ENCODE measurements around the gene IQSEC3.
A peak's percentile ranks its signal among the peaks of the same experiment; 100 is the strongest.
"Not testable (repeated sequence)": the region's sequence is repeated elsewhere in the genome, so short reads cannot be mapped to it uniquely, and the experiment has no call there.

The IQSEC3 gene

DNA sequence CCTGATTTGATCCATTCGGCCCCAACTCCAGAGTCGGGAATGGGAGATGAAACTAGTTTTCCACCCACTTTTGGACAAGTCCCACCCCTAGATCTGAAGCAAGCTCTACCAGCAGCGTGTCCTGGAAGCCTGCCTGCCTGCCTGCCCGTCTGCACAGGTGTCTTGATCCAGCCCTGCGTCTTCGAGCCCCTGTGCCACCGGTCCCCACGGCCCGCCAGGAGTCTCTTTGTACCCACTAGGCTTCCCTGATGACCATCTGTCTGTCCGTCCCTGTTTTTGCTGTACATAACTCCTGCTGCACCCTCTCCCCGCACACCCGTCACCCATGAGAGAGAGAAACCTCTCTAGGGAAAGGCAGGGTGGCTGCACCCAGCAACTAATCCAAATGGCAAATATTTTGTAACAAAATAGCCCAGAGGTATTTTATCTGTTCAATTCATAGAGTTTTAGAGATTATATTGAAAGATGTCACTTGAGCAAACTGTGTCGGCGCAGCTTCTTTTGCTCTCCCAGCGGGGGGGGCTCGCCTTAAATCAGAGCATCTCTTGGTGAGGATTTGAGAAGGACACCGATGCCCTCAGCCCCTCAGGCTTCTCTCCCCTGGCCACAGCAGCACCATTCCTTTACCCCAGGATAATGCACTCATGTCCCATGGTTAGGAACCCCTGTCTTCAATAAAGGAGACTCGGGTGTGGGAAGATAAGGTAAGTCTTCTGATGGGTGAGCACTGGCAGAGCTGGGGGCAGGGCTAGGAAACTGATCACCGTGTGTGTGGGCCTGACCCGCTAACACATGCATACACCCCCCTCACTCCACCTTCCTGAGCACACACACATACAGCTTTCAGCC is 111.6 kb downstream of the IQSEC3 start:
- H3K36me3 Mint-ChIP-seq, result no peaks in the 10 kb centered on the region
- H3K9me3 Mint-ChIP-seq, result no peaks in the 10 kb centered on the region
- peaks cover 4% of the 10 kb centered on the region for H3K27me3 Mint-ChIP-seq
- H3K4me3 Mint-ChIP-seq, result no peak overlapping the region
- H3K4me1 Mint-ChIP-seq, result no peaks in the 10 kb centered on the region
- H3K27ac Mint-ChIP-seq, result no peak overlapping the region

DNA sequence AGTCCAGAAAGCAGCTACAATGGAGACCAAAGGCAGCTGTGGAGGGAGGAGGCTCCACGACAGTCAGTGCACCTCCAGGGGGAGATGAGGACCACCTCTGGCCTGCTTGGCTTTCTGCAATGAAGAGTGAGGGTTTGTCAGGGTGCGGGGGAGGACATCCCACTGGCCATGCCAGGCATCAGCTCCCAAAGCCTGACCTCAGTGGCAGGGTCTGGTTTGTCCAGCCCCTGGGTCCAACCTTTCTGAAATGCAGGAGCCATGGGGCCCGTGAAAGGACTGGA is 112.2 kb downstream of the IQSEC3 start:
- H3K4me1 Mint-ChIP-seq, result no peaks in the 10 kb centered on the region
- H3K9me3 Mint-ChIP-seq, result no peaks in the 10 kb centered on the region
- H3K27ac Mint-ChIP-seq, result no peak overlapping the region
- no peak overlapping the region for H3K4me3 Mint-ChIP-seq
- peaks cover 4% of the 10 kb centered on the region for H3K27me3 Mint-ChIP-seq
- no peaks in the 10 kb centered on the region for H3K36me3 Mint-ChIP-seq

DNA sequence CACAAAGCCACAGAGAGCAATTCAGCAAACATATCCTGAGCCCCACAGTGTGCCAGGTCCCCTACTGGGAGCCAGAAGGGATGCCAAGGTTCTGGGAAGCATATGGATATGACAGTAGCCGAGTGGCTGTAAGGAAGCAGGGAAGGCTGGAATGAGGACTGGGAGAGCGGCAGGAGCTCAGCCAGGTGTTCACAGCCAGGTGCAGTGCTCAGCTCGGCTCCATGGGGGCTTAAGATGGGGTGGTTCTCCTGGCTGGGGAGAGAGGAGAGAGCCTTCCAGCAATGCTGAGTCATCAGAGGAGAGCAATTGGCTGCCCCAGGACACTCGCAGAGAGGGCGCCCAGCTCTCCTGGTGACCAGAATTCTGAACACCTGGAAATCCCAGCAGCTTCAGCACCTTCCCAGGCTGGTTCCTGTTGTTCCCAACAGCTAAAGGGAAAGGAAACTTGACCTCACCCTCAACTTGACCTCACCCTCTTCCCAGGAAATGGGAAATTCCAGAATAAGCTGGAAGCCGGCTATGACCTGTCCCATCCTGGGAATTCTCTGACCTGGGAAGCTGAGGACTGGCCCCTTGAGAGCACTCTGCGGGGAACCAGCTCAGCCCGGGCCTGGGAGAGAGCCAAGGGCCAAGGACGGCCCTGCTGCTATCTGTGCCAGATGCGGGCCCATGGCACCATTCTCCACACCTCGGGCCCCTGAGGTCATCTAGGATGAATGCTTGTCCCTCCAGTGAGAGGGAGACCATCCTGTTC is 112.7 kb downstream of the IQSEC3 start:
- H3K36me3 Mint-ChIP-seq, result no peaks in the 10 kb centered on the region
- H3K4me1 Mint-ChIP-seq, result no peaks in the 10 kb centered on the region
- H3K27me3 Mint-ChIP-seq, result peaks cover 4% of the 10 kb centered on the region
- no peak overlapping the region for H3K4me3 Mint-ChIP-seq
- H3K27ac Mint-ChIP-seq, result no peak overlapping the region
- no peaks in the 10 kb centered on the region for H3K9me3 Mint-ChIP-seq

DNA sequence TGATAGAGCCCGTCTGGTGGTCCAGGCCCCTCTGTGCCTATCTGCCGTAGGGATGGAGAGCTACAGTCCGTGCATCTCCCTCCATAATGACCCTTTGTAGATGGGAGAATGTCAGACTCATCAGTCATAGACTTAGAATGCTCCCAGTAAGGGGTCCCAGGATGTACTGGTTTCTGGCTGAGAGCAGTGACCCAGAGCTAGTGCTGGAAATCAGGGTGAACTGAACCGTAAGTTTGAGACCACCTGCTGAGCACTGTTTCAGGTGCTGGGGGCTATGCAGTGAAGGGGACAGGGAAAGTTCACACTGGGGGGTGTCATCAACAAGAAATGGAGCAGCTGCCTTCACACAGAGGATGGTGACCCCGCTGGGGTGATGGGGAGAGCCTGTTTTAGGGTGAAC is 113.3 kb downstream of the IQSEC3 start:
- H3K36me3 Mint-ChIP-seq, result no peaks in the 10 kb centered on the region
- H3K4me1 Mint-ChIP-seq, result no peaks in the 10 kb centered on the region
- H3K27me3 Mint-ChIP-seq, result peaks cover 6% of the 10 kb centered on the region
- H3K27ac Mint-ChIP-seq, result no peak overlapping the region
- no peaks in the 10 kb centered on the region for H3K9me3 Mint-ChIP-seq
- H3K4me3 Mint-ChIP-seq, result no peak overlapping the region

DNA sequence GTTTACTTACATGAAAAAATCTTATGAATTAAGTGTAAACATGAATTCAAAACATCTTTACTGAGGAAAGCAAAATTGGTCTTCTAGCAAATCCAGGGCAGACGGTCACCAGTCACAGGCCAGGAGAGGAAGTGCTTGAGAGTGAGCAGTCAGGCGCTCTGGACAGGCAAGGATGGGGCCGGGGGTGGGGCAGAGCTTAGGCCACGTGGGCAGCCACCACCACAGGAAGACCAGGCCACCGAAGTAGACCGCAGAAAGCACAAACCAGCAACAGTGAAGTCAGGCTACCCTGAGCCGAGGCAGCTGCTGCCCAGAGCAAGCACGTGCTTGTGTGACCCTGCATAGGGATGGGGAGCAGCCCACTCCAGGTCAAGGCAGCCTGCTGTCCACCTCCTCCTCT is 113.9 kb downstream of the IQSEC3 start:
- H3K4me3 Mint-ChIP-seq, result no peak overlapping the region
- H3K4me1 Mint-ChIP-seq, result no peaks in the 10 kb centered on the region
- peaks cover 6% of the 10 kb centered on the region for H3K27me3 Mint-ChIP-seq
- no peaks in the 10 kb centered on the region for H3K36me3 Mint-ChIP-seq
- H3K9me3 Mint-ChIP-seq, result no peaks in the 10 kb centered on the region
- no peak overlapping the region for H3K27ac Mint-ChIP-seq

DNA sequence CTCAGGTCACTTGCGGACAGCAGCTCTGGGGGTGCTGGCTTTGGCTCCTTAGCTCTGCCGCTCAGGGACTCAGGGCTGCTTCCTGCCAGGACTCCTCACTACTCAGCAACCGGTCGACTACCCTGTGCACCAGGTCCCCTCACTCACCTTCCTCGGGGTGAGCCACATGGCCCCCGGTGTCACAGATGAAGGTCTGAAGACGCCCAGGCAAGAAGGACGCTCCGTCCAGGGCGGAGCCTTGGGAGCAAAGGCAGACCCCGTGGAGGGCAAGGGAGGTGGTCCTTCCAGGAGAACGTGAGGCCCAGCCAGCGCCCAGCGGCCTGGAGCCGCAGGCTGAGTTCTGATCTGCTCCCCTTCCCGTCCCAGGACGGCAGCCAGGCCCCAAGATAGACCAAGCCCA is 115.4 kb downstream of the IQSEC3 start:
- peaks cover 6% of the 10 kb centered on the region for H3K27me3 Mint-ChIP-seq
- no peaks in the 10 kb centered on the region for H3K4me1 Mint-ChIP-seq
- H3K27ac Mint-ChIP-seq, result no peak overlapping the region
- no peaks in the 10 kb centered on the region for H3K36me3 Mint-ChIP-seq
- H3K9me3 Mint-ChIP-seq, result no peaks in the 10 kb centered on the region
- H3K4me3 Mint-ChIP-seq, result no peak overlapping the region

DNA sequence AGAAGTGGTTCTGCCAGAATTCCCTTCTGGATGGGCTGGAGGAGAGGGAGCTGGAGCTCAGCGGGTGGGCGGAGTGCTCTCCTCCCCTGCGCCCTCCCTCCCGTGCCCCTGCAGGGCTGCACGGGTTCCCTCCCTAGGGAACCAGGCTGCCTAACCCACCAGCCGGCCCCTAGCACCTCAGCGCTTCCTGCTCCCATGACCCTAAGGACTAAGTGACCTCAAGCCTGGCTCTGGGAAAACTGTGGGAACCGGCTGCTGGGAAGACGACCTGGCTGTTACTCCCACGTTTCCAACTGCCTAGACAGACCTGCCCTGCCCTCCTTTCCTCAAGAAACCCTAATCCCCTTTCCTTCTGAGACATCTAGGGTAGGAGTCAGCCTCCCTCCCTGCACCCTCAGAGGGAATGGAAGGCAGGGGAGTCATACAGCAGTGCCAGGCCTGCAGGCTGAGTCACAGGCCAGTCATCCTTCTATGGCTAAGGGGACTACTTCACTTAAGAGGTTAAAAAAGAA is 115.9 kb downstream of the IQSEC3 start:
- no peaks in the 10 kb centered on the region for H3K4me1 Mint-ChIP-seq
- no peak overlapping the region for H3K27ac Mint-ChIP-seq
- peaks cover 6% of the 10 kb centered on the region for H3K27me3 Mint-ChIP-seq
- H3K36me3 Mint-ChIP-seq, result no peaks in the 10 kb centered on the region
- H3K9me3 Mint-ChIP-seq, result no peaks in the 10 kb centered on the region
- H3K4me3 Mint-ChIP-seq, result no peak overlapping the region

DNA sequence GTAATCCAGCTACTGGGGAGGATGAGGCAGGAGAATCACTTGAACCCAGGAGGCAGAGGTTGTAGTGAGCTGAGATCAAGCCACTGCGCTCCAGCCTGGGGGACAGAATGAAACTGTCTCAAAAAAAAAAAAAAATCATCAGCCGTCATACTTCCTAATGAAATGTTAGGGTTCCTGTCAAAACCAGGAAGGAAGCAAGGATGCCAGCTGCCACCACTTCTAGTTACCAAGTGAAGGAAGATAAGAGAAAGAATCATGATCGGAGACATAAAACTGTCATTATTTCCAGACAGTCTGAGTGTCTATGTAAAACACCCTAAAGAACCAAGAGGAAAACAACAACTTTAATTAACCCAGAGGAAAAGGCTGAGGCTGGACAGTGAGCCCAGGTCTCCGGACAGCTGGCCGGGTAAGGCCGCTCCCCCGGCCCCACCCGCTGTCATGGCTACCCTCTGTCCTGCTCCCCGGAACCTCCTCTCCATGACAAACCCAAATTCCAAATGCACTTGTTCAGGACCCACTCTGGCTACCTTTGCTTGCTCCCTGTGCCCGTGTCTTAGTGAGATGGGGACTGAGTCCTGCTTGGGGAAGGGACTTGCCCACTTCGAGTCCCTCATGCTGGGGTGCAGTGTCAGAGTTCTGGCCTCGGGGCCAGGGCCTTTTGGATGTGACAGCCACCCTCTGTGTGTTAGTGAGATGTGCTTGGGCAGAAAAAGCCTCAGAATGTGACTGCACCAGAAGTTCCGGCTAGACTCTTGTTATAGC is 118.4 kb downstream of the IQSEC3 start:
- no peak overlapping the region for H3K4me3 Mint-ChIP-seq
- H3K27ac Mint-ChIP-seq, result no peak overlapping the region
- H3K9me3 Mint-ChIP-seq, result no peaks in the 10 kb centered on the region
- no peaks in the 10 kb centered on the region for H3K36me3 Mint-ChIP-seq
- H3K27me3 Mint-ChIP-seq, result peaks cover 5% of the 10 kb centered on the region
- no peaks in the 10 kb centered on the region for H3K4me1 Mint-ChIP-seq

DNA sequence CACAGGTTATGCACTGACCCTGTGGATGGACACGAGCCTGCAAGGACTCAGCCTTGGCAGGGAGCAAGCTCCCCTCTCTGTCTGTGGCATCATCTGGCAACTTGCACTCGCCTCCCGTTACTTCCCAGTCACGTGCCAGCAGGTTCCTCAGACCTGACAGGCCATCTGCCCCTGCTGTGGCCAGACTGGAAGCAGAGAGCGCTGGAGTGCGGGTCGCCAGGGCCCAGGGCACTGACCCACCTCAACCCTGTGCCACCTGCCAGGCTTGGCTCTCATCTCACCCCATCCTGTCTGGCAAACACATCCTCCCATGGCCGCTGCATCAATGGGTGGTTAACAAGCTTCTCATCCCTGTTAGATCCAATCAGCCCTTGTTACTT is 119.0 kb downstream of the IQSEC3 start:
- peak overlapping the region; percentile 4 for H3K27ac Mint-ChIP-seq
- no peaks in the 10 kb centered on the region for H3K4me1 Mint-ChIP-seq
- H3K9me3 Mint-ChIP-seq, result no peaks in the 10 kb centered on the region
- H3K36me3 Mint-ChIP-seq, result no peaks in the 10 kb centered on the region
- no peak overlapping the region for H3K4me3 Mint-ChIP-seq
- peaks cover 9% of the 10 kb centered on the region for H3K27me3 Mint-ChIP-seq

DNA sequence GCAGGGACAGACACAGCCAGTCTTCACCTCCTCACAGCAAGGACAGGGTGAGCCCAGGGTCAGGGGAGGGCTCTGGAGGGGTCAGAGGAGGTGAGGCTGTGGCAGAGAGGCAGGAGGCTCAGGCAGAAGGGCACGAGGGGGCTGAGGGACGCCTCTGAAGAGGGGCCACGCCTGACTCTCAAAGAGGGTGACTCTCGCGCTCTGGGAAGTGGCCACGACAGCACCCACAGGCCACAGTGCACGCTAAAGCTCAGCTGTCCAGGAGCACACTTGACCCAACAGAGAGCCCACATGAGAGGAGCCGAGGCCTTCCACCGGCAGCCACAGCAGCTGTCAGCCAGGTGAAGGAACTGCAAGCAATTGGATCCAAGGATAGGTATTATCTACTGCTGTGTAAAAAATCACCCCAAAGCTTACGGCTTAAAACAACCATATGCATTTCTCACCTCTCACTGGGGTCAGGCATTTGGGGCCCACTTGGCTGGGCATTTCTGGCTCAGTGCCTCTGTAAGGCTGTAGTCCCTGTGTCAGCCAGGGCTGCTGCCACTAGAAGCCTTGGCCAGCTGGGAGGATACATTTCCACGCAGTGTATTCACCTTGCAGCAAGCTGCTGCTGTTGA is 119.5 kb downstream of the IQSEC3 start:
- no peaks in the 10 kb centered on the region for H3K4me1 Mint-ChIP-seq
- no peaks in the 10 kb centered on the region for H3K36me3 Mint-ChIP-seq
- H3K27me3 Mint-ChIP-seq, result peaks cover 9% of the 10 kb centered on the region
- H3K9me3 Mint-ChIP-seq, result no peaks in the 10 kb centered on the region
- H3K4me3 Mint-ChIP-seq, result no peak overlapping the region
- peak overlapping the region; percentile 4 for H3K27ac Mint-ChIP-seq

DNA sequence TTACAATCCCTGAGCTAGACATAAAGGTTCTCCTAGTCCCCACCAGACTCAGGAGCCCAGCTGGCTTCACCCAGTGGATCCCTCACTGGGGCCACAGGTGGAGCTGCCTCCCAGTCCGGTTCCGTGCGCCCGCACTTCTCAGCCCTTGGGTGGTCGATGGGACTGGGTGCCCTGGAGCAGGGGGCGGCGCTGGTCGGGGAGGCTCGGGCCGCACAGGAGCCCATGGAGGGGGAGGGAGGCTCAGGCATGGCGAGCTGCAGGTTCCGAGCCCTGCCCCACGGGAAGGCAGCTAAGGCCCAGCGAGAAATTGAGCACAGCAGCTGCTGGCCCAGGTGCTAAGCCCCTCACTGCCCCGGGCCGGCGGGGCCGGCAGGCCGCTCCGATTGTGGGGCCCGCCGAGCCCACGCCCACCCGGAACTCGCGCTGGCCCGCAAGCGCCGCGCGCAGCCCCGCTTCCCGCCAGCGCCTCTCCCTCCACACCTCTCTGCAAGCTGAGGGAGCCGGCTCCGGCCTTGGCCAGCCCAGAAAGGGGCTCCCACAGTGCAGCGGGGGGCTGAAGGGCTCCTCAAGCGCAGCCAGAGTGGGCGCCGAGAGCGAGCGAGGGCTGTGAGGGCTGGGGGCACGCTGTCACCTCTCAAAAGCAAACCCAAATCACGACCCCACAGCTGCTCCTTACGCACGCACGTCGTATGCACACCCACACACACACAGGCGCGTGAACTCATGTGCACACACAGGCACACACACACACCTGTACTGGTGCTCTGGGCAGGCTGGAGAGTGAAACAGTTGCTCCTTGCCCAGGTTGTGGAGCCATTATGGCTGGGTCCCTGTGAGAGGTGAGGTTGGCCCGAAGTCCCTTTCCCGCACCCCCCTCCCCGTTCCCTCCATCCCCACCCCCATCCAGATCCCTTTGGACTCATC is 121.7 kb downstream of the IQSEC3 start:
- not testable (repeated sequence) for H3K27ac Mint-ChIP-seq, H3K9me3 Mint-ChIP-seq, H3K36me3 Mint-ChIP-seq, H3K4me1 Mint-ChIP-seq
- Mint-ChIP-seq H3K4me3 (peak overlapping the region; percentile 80), H3K27me3 (peaks cover 14% of the 10 kb centered on the region)

DNA sequence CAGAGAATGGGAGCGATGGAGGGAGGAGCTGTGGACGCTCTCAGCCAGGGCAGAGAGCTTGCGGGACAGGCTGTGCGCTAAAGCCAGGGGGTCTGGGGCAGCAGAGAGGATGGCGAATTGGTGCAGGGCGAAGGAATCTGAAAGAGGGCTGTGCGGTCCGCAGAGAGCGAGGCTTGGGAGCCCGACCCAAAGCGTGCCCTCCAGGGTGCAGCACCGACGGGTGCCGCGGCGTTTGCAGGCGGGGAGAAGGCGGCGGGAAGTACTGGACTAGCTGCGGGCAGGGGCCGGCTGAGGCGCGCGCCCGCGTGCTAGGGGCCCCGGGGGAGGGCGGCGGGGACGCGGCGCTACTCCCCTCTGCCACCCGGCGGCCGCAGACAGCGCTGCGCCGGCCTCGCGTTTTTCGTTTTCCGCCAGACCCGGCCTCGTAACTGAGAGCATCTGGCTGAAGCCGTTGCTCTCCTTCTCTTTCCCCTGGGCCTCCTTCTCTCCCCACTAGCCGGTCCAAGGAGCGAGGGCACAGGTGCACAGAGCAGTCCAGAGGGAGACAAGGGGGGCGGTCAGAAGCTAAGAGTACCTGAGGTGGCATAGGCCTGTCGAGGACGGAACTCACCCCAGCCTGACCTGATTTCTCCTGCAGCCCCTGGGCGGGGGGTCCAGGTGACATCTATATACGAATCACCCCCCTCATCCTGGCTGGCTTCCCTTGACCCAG is 122.5 kb downstream of the IQSEC3 start:
- no peaks in the 10 kb centered on the region for H3K36me3 Mint-ChIP-seq
- peak overlapping the region; percentile 80 for H3K4me3 Mint-ChIP-seq
- no peaks in the 10 kb centered on the region for H3K4me1 Mint-ChIP-seq
- peaks cover 19% of the 10 kb centered on the region for H3K27me3 Mint-ChIP-seq
- no peaks in the 10 kb centered on the region for H3K9me3 Mint-ChIP-seq
- H3K27ac Mint-ChIP-seq, result no peak overlapping the region

DNA sequence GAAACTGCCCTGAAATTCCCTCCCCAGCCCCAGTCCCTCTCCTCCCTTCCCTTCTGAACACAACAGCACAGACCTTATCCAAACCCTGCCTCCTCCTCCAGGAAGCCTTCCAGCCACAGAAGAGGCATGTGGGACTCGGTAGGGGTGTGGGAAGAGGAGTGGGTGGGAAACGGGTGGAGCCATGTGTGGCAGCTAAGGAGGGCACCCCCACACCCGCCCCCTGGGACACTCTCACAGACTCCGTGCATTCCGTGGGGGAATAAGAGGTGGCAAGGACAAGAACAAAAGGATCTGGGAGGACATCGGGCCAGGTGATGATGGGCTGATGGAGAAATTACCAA is 123.0 kb downstream of the IQSEC3 start:
- H3K4me3 Mint-ChIP-seq, result no peak overlapping the region
- H3K4me1 Mint-ChIP-seq, result no peaks in the 10 kb centered on the region
- no peaks in the 10 kb centered on the region for H3K36me3 Mint-ChIP-seq
- peaks cover 19% of the 10 kb centered on the region for H3K27me3 Mint-ChIP-seq
- no peaks in the 10 kb centered on the region for H3K9me3 Mint-ChIP-seq
- H3K27ac Mint-ChIP-seq, result no peak overlapping the region

DNA sequence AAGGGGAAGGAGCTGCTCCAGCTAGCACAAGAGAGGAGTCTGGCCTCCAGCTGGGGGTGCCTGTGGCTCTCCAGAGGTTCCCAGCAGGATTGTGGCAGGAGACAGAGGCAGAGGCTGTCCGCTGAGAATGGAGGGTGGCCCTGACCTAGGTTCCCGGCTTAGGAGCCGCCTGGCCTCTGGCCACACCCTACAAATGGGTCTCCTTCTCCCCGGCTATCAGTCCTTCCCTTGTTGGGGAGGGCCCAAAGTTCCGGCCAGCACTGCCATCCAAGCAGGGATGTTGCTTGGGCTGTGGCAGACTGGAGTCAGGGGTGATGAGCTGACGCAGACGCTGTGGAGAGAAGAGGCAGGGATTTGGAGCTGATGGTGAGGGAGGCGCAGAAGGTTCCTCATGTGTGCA is 124.3 kb downstream of the IQSEC3 start:
- H3K27me3 Mint-ChIP-seq, result peaks cover 17% of the 10 kb centered on the region
- no peaks in the 10 kb centered on the region for H3K4me1 Mint-ChIP-seq
- no peak overlapping the region for H3K27ac Mint-ChIP-seq
- no peaks in the 10 kb centered on the region for H3K9me3 Mint-ChIP-seq
- no peak overlapping the region for H3K4me3 Mint-ChIP-seq
- H3K36me3 Mint-ChIP-seq, result no peaks in the 10 kb centered on the region
